ENCODE measurements around the gene CUL4A. TPM values are rescaled to one million over a fixed set of nuclear protein-coding genes. Genes with fewer than 3 reads are reported as not detected.

The CUL4A gene
- total and polyA plus RNA-seq, 2 experiments from 2014 or later: 67.5 to 195 TPM

DNA sequence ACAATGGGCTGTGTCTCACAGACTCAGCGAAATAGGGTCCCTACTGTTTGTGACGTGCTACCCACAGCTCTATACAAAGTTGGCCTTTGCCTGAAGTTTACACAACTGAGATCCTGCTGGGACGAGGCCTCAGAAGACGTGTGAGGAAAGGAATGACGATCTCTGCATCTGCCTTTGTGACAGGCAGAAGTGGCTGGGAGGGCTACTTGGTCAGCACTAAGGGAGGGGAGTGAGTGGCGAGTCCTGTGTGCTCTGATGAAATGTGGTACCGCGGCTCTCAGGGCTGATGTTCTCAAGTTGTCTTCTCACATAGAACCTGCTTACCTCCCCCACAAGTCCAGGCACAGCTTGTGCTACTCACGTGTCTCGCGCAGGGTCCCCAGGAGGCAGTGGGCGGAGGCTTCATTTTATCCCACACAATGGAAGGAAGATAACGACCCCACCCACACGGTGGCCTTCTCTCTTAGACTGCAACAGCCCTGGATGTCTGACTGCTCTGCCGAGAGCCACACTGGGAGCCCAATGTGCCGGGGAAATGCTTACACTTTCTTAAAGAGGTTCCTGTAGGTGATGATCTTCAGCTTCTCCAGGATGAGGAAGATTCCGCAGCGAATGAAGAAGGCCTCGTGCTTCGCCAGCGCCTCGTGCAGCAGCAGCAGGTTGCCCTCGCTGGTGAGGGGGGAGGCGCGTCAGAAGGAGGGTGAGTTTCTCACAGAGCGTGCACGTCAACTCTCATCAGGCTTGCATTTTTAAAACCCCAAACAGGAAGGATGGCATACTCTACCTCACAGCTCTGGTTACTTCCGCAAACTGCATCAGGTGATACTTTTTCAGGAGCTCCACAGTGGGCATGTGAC lies 29.8 kb upstream of the CUL4A start:
- Histone ChIP-seq H3F3A (replicated peaks; ENCODE audit: low read depth) (no peaks in the 10 kb centered on the region; the same call in none of the 2 replicates), H3K27ac (ENCODE audit: low read depth) (no peak overlapping the region), H3K4me1 (ENCODE audit: insufficient read depth) (no peaks in the 10 kb centered on the region), H3K36me3 (ENCODE audit: insufficient read depth) (peaks cover 59% of the 10 kb centered on the region), H4K20me1 (replicated peaks; ENCODE audit: insufficient read depth) (no peaks in the 10 kb centered on the region; the same call in none of the 2 replicates), H3K9me2 (ENCODE audit: insufficient read depth) (no peaks in the 10 kb centered on the region), H3K27me3 (ENCODE audit: insufficient read depth) (no peaks in the 10 kb centered on the region), H3K79me2 (replicated peaks; ENCODE audit: insufficient read depth) (no peaks in the 10 kb centered on the region), H2AFZ (no peak overlapping the region), H3K4me2 (no peak overlapping the region), H3K4me3 (no peak overlapping the region)
- DNase-seq (ENCODE audit: low spot score) (no peak), ATAC-seq (peak; percentile 87)
- Mint-ChIP-seq H3K9me3 (no peaks in the 10 kb centered on the region), H3K27ac (peak overlapping the region; percentile 86), H3K4me1 (peaks cover 13% of the 10 kb centered on the region), H3K36me3 (ENCODE audit: low read depth) (peaks cover 81% of the 10 kb centered on the region), H3K27me3 (ENCODE audit: insufficient read depth, low read depth, poor library complexity) (peaks cover 8% of the 10 kb centered on the region), H3K4me3 (no peak overlapping the region)
- TF ChIP-seq, protein P1, sequence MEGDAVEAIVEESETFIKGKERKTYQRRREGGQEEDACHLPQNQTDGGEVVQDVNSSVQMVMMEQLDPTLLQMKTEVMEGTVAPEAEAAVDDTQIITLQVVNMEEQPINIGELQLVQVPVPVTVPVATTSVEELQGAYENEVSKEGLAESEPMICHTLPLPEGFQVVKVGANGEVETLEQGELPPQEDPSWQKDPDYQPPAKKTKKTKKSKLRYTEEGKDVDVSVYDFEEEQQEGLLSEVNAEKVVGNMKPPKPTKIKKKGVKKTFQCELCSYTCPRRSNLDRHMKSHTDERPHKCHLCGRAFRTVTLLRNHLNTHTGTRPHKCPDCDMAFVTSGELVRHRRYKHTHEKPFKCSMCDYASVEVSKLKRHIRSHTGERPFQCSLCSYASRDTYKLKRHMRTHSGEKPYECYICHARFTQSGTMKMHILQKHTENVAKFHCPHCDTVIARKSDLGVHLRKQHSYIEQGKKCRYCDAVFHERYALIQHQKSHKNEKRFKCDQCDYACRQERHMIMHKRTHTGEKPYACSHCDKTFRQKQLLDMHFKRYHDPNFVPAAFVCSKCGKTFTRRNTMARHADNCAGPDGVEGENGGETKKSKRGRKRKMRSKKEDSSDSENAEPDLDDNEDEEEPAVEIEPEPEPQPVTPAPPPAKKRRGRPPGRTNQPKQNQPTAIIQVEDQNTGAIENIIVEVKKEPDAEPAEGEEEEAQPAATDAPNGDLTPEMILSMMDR (conservative IDR thresholded peaks at IDR 0.05; ENCODE audit: low read depth in 2 of 2): no peak
- TF ChIP-seq STAT1 (IDR thresholded peaks at IDR 0.05; ENCODE audit: unreplicated experiment) (no peak), EZH2phosphoT487 (IDR thresholded peaks at IDR 0.05; ENCODE audit: unreplicated experiment) (no peak), NANOG (IDR thresholded peaks at IDR 0.05; ENCODE audit: borderline replicate concordance) (no peak), ZNF462 (CRISPR knock-in tag; IDR thresholded peaks at IDR 0.05) (no peak), CREB1 (CRISPR knock-in tag; IDR thresholded peaks at IDR 0.05; ENCODE audit: low read depth) (no peak), EZH2 (IDR thresholded peaks at IDR 0.05; ENCODE audit: low read depth, unreplicated experiment) (no peak)
